DND-41 (cell line): Measurements from ENCODE around the gene ASB1.

Experiments used
- EZH2 ChIP-seq: IDR thresholded peaks from 3 replicates; pipeline ENCODE4 v1.6.1; 2012; ENCODE audit warnings: borderline replicate concordance, low read depth, mild to moderate bottlenecking, moderate library complexity, low read length, inconsistent platforms; ENCODE audit not compliant: severe bottlenecking
- TF ChIP-seq, protein P1 (sequence below): IDR thresholded peaks from 2 replicates; pipeline ENCODE4 v1.5.1; 2012; ENCODE audit warnings: borderline replicate concordance, low read length, moderate library complexity, mild to moderate bottlenecking; ENCODE audit not compliant: poor library complexity, severe bottlenecking; ENCODE audit errors: extremely low read depth

- TF ChIP-seq, protein P1, sequence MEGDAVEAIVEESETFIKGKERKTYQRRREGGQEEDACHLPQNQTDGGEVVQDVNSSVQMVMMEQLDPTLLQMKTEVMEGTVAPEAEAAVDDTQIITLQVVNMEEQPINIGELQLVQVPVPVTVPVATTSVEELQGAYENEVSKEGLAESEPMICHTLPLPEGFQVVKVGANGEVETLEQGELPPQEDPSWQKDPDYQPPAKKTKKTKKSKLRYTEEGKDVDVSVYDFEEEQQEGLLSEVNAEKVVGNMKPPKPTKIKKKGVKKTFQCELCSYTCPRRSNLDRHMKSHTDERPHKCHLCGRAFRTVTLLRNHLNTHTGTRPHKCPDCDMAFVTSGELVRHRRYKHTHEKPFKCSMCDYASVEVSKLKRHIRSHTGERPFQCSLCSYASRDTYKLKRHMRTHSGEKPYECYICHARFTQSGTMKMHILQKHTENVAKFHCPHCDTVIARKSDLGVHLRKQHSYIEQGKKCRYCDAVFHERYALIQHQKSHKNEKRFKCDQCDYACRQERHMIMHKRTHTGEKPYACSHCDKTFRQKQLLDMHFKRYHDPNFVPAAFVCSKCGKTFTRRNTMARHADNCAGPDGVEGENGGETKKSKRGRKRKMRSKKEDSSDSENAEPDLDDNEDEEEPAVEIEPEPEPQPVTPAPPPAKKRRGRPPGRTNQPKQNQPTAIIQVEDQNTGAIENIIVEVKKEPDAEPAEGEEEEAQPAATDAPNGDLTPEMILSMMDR: no peak
- TF ChIP-seq EZH2: no peak
Observed at GRCh38 chr2:238409341-238410199, 17.2 kb upstream of the ASB1 start.
